HEK293T (cell line): ENCODE measurements around the gene SNTA1.

Source experiments
- CTCF ChIA-PET: fragments of 350-600 bp; formaldehyde crosslinking; extraction: SDS; loops from one replicate; lab custom pipeline; 2021; ENCODE audit warnings: antibody characterized with exemption, inconsistent platforms; lab: Yijun Ruan, JAX
- POLR2A ChIA-PET: fragments of 350-600 bp; formaldehyde crosslinking; extraction: SDS; loops from one replicate; lab custom pipeline; 2020; ENCODE audit warnings: antibody characterized with exemption, inconsistent platforms; lab: Yijun Ruan, JAX
- DNase-seq: peaks from one replicate; pipeline ENCODE4 v3.0.0; 2012; ENCODE audit warnings: mixed read lengths; ENCODE audit errors: extremely low spot score
- ARNT ChIP-seq: fragments of 450-650 bp; IDR thresholded peaks from 2 replicates; pipeline ENCODE4 v1.6.1; 2017; ENCODE audit warnings: mild to moderate bottlenecking
- BHLHE40 ChIP-seq: fragments of 450-650 bp; IDR thresholded peaks from 2 replicates; pipeline ENCODE4 v1.6.1; 2016; ENCODE audit warnings: mild to moderate bottlenecking, moderate library complexity, borderline replicate concordance
- CTBP1 ChIP-seq: fragments of 450-650 bp; IDR thresholded peaks from 2 replicates; pipeline ENCODE4 v1.6.1; 2016; ENCODE audit warnings: borderline replicate concordance
- ELF4 ChIP-seq: fragments of 450-650 bp; IDR thresholded peaks from 2 replicates; pipeline ENCODE4 v1.6.1; 2017; ENCODE audit warnings: antibody characterized with exemption
- FOXA1 ChIP-seq: fragments of 450-650 bp; IDR thresholded peaks from 2 replicates; pipeline ENCODE4 v1.6.1; 2016; ENCODE audit warnings: mild to moderate bottlenecking
- FOXK2 ChIP-seq: fragments of 450-650 bp; IDR thresholded peaks from 2 replicates; pipeline ENCODE4 v1.6.1; 2016; ENCODE audit warnings: mild to moderate bottlenecking
- FOXM1 ChIP-seq: fragments of 450-650 bp; IDR thresholded peaks from 2 replicates; pipeline ENCODE4 v1.6.1; 2017; ENCODE audit warnings: mild to moderate bottlenecking, borderline replicate concordance
- HDGF ChIP-seq: fragments of 450-650 bp; IDR thresholded peaks from 2 replicates; pipeline ENCODE4 v1.6.1; 2017; ENCODE audit warnings: antibody characterized with exemption, borderline replicate concordance
- L3MBTL2 ChIP-seq: fragments of 450-650 bp; conservative IDR thresholded peaks from 2 replicates; pipeline ENCODE4 v1.6.1; 2016; ENCODE audit warnings: mild to moderate bottlenecking
- LEF1 ChIP-seq: fragments of 450-650 bp; IDR thresholded peaks from 2 replicates; pipeline ENCODE4 v1.6.1; 2017; ENCODE audit warnings: mild to moderate bottlenecking, borderline replicate concordance
- NFRKB ChIP-seq: fragments of 450-650 bp; IDR thresholded peaks from 2 replicates; pipeline ENCODE4 v1.6.1; 2016; ENCODE audit warnings: mild to moderate bottlenecking, moderate library complexity
- SP1 ChIP-seq: fragments of 450-650 bp; IDR thresholded peaks from 2 replicates; pipeline ENCODE4 v1.6.1; 2017
- SUZ12 ChIP-seq: fragments of 450-650 bp; IDR thresholded peaks from 2 replicates; pipeline ENCODE4 v1.6.1; 2016; ENCODE audit warnings: mild to moderate bottlenecking
- TARDBP ChIP-seq: fragments of 450-650 bp; IDR thresholded peaks from 2 replicates; pipeline ENCODE4 v1.6.1; 2016
- ZNF384 ChIP-seq: fragments of 450-650 bp; IDR thresholded peaks from 2 replicates; pipeline ENCODE4 v1.6.1; 2016
- TF ChIP-seq, protein P1 (sequence below): fragments of 450-650 bp; IDR thresholded peaks from 2 replicates; pipeline ENCODE4 v1.6.1; 2016

The SNTA1 gene

GRCh38 chr20:33474963-33475362 is 31.4 kb upstream of the SNTA1 start:
- ChIA-PET CTCF (no interaction called here), POLR2A (interaction anchor here (3.6 kb wide), 1 partner anchor 15 kb away, joined by 24 read pairs; the partner anchor contains the start of gene CBFA2T2)

DNA sequence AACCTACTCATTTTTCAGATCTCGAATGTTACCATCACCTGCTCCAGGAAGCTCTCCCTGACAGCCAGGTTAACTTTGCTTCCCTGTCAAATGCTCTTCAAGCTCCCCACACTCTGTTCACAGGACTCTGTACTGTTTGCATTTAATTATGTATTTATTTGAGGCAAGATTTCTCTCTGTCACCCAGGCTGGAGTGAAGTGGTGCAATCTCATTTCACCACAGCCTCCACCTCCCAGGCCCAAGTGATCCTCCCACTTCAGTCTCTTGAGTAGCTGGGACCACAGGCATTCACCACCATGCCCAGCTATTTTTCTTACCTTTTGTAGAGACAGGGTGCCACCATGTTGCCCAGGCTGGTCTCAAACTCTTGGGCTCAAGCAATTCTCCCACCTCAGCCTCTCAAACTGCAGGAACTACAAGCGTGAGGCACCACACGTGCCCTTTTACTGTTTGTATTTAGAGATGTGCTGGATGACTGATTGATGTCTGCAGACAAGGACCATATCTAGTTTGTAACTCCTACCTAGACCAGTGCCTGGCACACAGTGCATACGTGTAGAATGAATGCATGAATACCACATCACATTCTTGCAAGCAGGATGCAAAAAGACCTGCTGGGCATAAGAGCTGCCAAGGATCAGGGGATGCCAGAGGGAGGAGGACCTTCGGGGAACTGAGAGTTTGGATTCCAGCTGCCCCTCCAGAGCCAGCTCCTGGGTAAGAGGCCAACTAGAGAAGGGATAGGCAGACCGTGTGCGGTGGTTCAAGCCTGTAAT is 30.7 kb upstream of the SNTA1 start:
- no peak for DNase-seq
- TF ChIP-seq NFRKB, result no peak
- no peak for TF ChIP-seq SUZ12
- CTCF ChIA-PET, result no interaction called here
- POLR2A ChIA-PET, result interaction anchor here (3.6 kb wide), 1 partner anchor 16 kb away, joined by 24 read pairs; the partner anchor contains the start of gene CBFA2T2

More at GRCh38 chr20:33474963-33475362, 31.4 kb upstream of the SNTA1 start:
- DNase-seq, result no peak
- TF ChIP-seq NFRKB (no peak), CTBP1 (no peak), BHLHE40 (no peak), FOXM1 (no peak), SUZ12 (no peak), SP1 (no peak), TARDBP (no peak), FOXK2 (no peak), LEF1 (no peak), ZNF384 (no peak), L3MBTL2 (no peak), ELF4 (no peak), FOXA1 (no peak), HDGF (no peak), ARNT (no peak)
- TF ChIP-seq, protein P1, sequence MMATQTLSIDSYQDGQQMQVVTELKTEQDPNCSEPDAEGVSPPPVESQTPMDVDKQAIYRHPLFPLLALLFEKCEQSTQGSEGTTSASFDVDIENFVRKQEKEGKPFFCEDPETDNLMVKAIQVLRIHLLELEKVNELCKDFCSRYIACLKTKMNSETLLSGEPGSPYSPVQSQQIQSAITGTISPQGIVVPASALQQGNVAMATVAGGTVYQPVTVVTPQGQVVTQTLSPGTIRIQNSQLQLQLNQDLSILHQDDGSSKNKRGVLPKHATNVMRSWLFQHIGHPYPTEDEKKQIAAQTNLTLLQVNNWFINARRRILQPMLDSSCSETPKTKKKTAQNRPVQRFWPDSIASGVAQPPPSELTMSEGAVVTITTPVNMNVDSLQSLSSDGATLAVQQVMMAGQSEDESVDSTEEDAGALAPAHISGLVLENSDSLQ, result no peak

GRCh38 chr20:33472868-33473435 is 29.4 kb upstream of the SNTA1 start:
- TF ChIP-seq FOXA1 (no peak), FOXM1 (no peak), NFRKB (no peak), BHLHE40 (no peak), ELF4 (no peak), SUZ12 (no peak), HDGF (no peak), TARDBP (no peak), L3MBTL2 (no peak), SP1 (no peak)
- CTCF ChIA-PET, result no interaction called here
- no peak for DNase-seq
- POLR2A ChIA-PET, result no interaction called here

GRCh38 chr20:33470866-33471265 is 27.3 kb upstream of the SNTA1 start:
- TF ChIP-seq FOXM1 (no peak), L3MBTL2 (no peak), CTBP1 (no peak), ELF4 (no peak), SP1 (no peak), SUZ12 (no peak), ARNT (no peak), FOXA1 (no peak), LEF1 (no peak), ZNF384 (no peak), HDGF (no peak), TARDBP (no peak), BHLHE40 (no peak), NFRKB (no peak), FOXK2 (no peak)
- TF ChIP-seq, protein P1, result no peak
- ChIA-PET POLR2A (interaction anchor here (2.4 kb wide), 1 partner anchor 19 kb away, joined by 15 read pairs; the partner anchor contains the start of gene CBFA2T2), CTCF (no interaction called here)
- no peak for DNase-seq

GRCh38 chr20:33470457-33470856 is 26.9 kb upstream of the SNTA1 start:
- ChIA-PET CTCF (no interaction called here), POLR2A (interaction anchor here (2.4 kb wide), 1 partner anchor 19 kb away, joined by 15 read pairs; the partner anchor contains the start of gene CBFA2T2)
- DNase-seq, result no peak

More at GRCh38 chr20:33470457-33470856, 26.9 kb upstream of the SNTA1 start:
- no peak for TF ChIP-seq L3MBTL2
- TF ChIP-seq BHLHE40, result no peak
- TF ChIP-seq HDGF, result no peak
- TF ChIP-seq LEF1, result no peak
- no peak for TF ChIP-seq ZNF384
- TF ChIP-seq FOXA1, result no peak
- TF ChIP-seq, protein P1, result no peak
- no peak for TF ChIP-seq ARNT
- no peak for TF ChIP-seq FOXK2
- TF ChIP-seq SUZ12, result no peak
- no peak for TF ChIP-seq NFRKB
- no peak for TF ChIP-seq SP1
- TF ChIP-seq CTBP1, result no peak
